Stimulated activated CD8-positive, alpha-beta memory T cell treated with anti-CD3 and anti-CD28 coated beads, Interleukin-2, amount 100 ng/mL, for 1 hour (primary cell): ENCODE results near the gene FANCC.

Experiments used
- DNase-seq, 2 donors: peaks; one replicate each; pipeline ENCODE4 v3.0.0-alpha.2; 2020; ENCODE audit warnings: low read depth in 2 of 2

Gene FANCC

DNA sequence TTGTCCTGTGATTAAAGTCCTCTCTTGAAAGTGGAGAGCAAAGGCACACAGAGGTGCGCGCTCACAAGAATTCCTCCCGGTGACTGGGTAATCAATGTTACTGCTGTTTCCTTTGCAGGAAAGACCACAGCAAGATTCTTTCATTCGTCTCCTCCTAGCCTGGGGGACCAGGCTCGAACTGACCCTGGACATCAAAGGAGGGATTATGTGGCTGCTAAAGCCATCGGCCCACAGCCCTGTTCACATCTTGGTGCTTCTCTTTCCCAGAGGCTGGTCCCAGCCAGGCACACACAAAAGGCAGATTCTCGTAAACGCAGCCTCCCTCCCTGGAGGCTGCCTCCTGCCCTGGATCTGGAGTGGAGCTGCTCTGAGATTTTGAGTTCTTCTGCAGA lies 230.9 kb downstream of the FANCC start:
- no peak for DNase-seq

DNA sequence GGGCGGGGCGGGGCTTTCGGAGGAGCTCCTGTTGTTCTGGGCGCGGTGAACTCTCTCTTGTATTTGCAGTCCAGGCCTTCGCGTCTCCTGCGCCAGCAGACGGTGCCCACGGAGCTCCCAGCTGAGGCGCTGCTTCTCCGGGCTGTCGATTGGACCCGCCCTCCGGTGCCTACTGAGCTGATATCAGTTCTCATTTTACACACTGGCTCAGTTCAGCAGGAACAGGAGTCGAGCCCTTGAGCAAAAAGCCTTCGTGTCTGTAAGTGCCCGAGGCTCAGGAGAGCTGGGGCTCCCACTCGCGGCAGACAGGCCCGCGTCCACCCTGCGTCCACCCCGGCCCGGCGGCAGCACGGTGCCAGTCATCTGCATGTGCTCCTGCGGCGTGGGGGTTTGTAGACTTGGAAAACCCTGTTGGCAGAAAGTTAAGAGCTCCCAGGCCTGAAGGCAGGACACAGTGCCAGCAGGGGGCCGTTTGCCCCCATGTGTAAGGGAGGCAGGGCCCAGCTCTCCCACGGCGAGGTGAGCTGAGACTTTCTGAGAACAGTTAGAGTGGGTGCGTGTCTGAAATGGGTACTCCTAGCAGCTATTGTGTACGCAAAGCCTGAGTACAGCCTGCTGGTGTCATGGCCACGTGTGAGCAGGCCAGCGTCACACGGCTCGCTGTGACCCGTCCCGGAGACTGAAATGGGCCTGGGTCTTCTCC lies 231.5 kb downstream of the FANCC start:
- DNase-seq = no peak

DNA sequence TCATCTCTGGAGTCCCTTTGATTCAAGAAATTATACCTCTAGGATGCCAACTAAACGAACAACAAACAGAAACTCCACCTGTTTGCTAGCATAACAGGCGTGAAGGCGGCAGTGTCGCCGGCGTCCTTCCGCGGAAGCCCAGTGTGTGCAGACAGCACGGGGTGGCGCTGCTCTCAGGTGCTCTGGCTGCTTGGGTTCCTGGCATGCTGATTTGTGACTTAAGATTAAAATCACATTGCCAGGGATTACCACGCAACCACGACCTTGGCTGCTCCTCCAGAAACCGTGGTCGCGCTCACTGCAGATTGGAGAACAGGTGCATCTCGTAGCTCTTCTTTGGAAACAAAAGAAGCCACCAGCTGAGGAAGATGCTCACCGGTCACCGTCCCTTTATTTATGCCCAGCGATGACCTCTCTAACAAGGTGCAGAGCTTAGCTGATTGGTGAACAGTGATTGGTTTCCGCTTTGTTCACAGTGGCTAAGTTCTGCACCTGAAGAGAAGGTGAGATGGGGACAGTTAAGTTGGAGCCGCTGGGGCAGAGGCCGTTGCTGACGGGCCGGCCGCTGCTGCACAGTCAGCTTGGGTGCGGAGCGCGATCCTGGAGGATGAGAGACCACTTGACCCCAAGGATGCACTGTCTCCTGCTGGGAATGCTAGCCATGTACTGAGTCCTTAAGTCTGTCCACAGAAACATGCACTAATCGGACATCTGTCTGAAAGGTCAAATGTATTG lies 232.3 kb downstream of the FANCC start:
- no peak for DNase-seq

DNA sequence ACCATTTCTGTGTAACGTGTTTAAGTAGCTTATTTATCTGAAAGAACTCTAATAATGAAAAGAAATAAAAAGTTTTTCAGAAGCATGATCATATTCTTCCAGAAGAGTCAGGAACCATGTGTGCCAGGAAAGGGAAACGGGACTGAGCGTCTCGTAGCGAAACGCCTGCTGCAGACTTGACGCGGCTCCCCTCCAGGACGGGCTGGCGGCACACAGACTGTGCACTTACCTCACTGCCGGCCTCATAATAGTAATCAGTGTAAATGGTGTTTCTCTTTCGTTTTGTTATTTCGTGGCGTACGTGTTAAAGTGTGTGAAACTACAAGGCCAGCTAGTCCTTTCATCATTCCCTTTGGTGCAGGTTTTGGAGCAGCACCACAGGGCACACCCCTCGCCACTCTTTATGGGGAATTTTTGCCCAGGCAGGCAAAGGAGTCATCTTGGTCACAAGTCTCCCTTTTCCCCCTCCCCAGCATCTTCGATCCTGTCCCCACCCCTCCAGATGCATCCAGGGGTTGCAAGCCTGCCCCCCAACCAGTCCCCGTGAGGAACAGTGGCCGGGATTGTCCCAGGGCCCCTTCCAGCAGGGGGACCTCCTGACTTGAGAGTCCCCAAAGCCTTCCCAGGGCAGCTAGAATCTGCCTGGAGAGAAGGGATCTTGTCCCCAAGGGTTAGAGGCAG lies 233.1 kb downstream of the FANCC start:
- DNase-seq = no peak

DNA sequence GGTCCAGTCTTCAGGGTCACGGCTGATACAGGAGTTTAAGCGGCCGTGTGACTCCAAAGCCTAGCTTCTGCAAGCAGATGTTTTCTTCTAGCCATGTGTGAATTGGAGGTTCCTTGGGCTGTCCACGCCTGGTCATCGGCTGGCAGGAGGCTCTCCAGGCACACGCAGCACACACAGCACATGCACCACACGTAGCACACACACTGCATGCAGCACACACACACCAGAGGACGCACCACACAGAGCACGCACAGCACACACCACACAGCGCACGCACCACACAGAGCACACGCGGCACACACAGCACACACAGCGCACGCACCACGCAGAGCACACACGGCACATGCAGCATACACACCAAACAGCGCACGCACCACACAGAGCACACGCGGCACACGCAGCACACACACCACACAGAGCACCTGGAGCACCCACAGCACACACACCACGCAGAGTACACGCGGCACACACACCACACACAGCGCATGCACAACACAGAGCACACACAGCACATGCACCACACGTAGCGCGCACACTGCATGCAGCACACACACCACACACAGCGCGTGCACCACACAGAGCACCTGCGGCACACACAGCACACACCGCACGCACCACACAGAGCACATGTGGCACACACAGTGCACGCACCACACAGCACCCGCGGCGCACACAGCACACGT lies 234.3 kb downstream of the FANCC start:
- no peak for DNase-seq

DNA sequence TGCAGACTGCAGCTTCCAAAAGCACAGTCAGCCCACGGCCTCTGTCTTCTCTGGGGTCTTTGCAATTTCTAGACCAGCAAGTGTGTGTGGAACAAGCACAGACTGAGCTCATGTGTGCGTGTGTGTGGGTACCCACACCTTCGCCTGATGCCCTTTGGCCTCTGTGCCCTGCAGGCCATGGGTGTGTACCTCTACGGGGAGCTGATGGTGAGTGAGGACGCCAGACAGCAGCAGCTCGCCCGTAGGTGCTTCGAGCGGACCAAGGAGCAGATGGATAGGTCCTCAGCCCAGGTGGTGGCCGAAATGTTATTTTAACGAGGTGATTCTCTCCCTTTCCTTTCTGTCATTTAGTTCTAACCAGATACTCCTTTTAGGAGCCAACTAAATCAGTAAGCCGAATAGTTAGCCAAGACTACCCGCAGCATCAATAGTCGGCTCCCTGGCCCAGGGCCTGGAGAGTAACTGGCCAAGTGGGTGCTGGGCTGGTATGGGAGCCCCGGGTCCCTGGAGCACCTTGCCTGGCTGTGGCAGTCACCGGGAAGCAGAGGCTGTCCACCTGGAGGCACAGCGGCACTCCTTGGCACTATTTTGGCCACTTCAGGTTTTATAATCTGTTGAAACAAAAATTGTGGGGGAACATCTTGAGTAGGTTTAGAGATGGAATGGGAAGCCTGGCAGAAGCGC lies 235.0 kb downstream of the FANCC start:
- no peak for DNase-seq

DNA sequence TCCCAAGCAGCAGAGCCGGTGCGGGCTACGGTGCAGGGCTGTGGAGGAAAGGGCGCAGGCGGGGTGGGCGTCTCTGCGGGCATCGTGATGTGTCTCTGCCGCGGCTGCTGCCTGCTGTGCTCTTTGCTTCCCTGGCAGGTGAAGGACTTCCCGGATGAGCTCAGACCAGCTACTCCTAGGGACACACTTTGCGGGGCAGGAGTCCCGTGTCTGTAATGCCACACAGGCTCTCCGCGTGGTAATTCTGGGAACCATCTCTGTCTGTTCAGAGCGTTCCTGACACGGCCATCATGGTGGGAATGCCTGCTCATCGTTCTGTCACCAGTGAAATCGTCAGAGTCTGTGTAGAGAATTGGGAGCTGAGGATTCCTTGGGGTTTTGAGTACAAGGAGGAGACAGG lies 235.5 kb downstream of the FANCC start:
- no peak for DNase-seq

DNA sequence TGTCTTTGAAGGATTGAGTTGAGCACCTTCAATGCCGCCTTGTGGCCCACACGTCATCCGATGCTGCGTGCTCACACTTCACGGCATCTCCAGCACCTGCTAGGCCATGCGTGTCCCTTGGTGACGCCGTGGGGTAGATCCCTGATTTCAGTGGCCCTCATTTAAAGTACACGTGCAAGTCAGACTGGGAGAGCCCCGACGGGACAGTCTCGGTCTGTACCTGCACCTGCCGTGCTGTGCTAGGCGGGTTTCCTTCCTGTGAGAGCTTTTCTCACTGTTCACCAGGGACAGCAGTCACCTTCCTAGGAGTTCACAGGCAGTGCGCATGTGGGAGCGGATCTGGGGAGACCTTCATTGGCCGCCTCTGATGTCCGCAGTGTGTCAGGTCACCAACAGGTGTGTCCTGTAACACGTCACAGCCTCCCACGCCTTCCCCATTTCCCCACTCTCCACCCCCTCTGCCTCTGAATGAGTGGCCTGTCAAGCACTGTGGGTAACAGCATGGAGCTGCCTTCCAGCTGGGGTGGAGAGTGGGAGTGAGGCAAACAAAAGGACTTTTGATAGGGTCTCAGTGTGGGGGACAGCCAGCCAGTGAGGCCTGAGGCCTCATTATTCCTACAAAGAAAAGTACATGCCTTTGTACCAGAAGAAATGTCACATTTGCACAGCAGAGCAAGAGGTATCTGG lies 236.4 kb downstream of the FANCC start:
- no peak for DNase-seq

DNA sequence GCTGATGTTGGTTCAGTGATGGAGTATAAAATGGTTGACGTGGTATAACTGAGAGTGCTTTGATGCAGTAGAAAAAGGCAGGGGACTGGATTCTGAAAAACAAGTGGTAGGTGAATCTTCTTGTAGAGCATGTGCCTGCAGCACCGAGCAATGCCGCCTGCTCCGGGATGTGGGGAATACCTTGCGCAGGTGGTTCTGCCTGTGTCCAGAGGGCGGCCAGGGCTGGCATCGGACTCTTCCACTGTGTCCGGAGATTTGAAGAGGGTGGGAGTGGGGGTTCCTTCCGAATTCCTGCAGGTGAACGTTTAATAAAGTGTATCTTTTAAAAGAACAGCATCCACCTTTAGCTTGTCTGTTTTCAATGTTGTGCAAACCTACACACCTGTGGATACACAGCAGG lies 238.0 kb downstream of the FANCC start:
- DNase-seq = no peak

DNA sequence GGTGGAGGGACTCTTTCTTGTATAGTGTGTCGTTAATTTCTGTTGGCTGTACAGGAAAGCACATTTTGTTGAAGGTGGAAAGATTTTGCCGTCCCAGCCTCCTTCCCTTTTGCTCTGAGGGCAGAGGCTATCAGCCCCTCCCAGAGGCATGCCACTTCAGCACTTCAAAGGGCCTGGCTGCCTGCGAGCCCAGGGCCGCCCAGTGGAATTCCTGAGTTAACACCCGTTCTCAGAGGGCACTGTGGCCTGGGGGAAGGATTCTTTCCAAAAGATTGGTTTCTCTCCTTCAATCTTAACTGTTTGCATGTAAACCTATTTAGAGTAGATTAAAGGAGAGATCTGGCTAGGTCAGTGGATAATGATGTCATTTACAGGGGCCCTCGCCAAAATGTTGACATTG lies 238.6 kb downstream of the FANCC start:
- no peak for DNase-seq

DNA sequence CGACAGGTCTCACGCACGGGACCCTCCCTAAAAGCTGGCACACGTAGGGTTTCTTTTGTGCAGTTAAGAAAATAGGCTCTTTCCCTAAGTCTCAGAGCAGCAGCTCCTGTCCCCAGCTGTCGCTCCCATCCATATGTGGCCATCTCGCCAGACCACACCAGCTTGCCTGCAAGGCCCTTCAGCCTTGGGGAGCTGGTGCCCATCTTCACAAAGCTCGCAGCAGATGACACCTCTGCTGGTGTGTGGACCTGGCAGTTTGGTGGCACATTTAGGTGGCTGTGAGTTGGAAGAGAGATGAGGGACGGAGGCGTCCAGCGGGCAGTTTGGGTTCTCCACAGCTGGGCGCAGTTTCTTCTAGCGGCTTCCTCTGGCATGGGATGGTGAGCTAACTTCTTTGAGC lies 239.0 kb downstream of the FANCC start:
- no peak for DNase-seq

DNA sequence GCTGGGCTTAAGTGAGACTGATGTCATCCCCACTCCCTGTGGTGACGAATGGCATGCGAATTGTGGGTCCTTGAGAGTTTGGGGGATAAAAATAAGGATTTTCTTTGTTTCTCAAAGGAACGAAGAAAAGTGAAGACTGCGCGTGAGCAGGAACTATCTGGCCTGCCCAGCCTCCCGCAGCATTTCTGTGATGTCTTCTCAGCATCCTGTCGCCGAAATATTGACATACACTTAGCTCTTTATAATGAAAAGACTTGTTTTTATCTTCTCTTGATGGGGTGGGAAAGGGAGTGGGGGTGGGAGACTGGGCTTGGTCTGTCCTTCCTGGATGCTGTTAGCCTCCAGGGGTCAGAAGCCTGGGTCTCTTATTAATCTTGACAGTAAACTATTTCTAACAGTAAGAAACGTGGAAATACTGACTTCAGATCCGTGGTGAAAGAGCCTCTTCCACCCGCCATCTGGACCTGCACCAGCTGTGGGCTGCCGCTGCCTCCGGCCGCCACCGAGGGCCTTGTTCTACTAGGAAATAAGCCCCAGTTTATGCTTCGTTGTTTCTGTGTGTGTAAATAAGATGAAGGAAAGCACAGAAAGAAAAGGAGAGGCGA lies 239.6 kb downstream of the FANCC start:
- DNase-seq = no peak

DNA sequence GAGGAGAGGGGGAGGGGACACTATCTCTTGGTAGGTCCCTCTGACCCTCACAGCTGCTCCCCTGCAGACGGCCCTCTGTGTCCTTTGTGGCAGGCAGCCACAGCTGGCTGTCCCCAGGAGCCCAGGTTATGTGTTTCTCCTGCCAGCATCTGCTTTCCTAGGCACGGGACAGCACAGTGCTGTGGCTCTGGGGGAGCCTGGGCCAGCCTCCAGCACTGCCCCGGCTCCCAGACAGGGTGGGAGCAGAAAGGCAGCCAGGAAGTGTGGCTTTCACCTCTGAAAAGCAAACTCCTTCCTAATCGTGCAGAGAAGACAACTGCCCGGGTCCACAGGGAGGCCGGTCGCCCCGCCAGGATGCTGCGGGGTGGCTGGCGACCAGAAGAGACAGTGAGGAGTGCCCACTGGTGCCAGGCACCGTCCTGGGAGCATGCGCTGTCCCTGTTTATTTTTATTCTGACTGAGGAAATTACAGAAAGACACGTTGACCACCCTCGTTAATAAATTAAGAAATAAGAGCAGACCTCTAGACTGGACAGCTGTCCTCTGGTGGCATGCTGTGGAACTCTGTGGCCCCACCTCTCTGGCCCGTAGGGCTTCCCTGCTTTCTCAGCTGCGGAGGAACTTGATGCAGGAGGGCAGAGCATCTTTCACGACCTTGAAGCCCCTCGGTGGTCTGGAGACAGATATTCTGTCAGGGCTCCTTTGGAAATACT lies 240.3 kb downstream of the FANCC start:
- DNase-seq = no peak

DNA sequence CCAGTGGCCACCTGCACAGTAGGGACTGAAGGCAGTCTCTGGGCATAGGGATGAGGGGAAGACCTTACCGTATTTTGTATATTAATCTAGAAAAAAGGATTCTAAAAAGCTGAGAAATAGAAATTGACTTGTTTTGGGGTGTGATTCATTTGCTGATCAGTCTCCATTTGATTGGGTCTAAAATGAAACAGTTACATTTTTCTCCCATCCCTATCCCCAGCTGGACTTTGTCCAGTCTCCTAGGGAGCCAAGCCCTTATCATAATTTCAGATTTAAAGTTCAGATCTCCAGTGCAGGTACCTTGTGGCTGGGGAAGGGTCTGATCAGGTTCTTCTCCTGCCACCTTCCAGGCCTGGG lies 240.8 kb downstream of the FANCC start:
- no peak for DNase-seq

DNA sequence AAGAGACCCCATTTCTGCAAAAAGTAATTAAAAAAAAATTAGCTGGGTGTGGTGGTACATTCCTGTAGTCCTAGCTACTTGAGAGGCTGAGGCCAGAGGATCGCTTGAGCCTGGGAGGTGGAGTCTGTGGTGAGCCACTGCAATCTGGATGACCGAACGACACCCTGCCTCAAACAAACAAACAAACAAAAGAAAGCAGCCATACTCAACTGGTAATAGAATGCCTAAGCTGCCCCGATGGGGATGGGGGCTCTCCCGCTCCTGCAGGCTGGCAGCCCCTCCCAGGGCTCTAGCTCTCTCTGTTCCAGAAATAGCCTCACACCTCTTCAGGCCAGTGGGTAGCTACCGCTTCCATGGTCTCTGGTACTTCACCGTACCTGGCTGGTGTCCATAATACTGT lies 241.8 kb downstream of the FANCC start:
- no peak for DNase-seq

DNA sequence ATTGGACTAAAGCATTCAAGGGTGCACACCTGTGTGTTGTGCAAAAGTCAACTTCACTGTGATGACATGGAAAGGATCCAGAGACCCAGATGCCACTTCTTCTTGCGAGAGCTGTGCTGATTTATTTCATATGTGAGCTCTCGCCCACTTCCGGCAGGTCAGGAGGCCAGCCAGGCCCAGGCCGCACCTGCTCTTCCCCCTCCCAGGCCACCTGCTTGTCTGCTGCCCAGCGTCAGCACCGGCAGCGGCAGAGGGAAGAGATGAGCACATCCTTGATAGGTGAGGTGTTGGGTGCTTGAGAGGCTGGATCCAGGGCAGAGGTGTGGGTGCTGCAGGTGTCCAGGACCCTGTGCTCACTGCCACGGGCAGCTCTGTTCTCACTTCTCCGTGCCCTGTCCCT lies 242.9 kb downstream of the FANCC start:
- no peak for DNase-seq

DNA sequence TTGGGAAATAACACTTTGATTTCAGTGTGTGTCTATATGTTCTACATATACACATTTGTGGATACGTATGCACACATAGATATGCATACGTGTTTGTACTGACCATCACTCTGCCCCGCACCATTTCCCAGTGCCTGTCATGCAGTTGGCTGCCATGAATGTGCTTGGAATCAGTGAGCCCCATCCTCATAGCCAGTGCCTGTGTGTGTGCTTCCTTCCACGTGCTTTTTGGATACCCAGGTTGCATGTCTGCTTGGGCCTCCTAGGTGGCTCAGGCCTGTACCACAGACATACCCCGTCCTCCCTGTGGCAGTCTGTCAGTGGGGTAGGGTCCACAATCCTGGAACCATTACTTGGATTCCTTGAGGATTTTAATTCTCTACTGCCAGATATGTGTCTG lies 243.6 kb downstream of the FANCC start:
- DNase-seq = no peak

DNA sequence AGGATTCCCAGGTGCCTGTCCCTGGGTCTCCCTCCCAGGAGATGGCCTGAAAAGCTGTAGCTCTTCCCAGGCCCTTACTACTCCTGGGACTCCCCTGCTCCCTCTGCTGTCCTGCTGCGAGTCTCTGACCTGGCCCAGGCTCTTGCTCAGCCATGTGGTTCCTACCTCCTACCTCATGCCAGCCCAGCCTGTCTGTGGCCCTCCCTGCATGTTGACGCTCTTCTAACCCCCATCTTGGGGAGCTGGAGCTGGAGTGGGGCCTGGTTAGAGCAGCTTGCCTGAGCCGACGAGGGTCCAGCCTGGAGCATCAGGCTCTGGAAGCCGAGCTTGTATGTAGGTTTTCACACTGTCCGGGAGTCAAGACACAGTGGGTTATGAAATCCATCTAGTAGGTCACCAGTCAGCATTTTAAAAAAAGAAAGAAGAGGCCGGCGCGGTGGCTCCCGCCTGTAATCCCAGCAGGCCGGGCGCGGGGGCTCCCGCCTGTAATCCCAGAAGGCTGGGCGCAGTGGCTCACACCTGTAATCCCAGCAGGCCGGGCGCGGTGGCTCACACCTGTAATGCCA lies 244.4 kb downstream of the FANCC start:
- no peak for DNase-seq

DNA sequence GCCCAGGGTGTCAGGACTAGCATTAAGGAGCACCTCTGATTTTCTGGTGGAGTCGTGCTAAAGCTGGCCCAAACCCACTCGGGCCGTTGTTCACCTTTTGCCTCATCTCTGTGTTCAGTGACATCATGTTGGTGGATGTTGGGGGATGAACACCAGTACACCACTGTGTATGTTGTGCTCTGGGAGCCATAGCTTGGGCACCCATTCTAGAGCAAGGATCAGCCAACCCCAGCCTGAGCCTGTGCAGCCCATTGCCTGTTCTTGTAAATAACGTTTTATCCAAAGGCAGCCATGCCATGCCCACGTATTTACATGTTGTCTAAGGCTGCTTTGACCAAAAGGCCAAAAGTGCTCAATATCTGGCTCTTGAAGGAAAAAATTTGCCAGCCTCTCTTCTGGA lies 245.6 kb downstream of the FANCC start:
- DNase-seq = no peak

DNA sequence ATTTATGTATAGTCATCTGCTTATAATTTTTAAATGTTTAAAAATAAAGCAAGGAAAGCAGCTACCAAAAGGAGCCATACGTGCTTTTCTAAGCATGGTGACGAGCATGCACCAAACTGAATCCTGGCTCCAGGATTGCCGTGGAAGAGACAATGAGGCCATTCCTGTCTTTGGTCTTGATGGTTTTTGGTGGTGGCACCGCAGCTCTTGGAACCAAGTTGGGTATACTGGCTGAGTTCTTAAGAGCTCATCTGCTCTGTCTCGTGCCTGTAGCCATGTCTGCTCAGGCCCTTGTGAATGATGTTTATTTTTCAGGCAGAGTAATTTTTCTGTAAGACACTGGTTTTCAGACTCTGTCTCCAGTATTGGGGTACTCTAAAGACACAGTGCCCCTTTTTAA lies 246.1 kb downstream of the FANCC start:
- no peak for DNase-seq
